ENCODE results near the gene TROAP. TPM values are rescaled to one million over a fixed set of nuclear protein-coding genes. Genes with fewer than 3 reads are reported as not detected.

Gene TROAP
- total and polyA plus RNA-seq, 9 of the 15 experiments (the other 6 are each of a cell fraction or from before 2014, with no cell fraction given): 46.4 to 171 (median 59.8) TPM

DNA sequence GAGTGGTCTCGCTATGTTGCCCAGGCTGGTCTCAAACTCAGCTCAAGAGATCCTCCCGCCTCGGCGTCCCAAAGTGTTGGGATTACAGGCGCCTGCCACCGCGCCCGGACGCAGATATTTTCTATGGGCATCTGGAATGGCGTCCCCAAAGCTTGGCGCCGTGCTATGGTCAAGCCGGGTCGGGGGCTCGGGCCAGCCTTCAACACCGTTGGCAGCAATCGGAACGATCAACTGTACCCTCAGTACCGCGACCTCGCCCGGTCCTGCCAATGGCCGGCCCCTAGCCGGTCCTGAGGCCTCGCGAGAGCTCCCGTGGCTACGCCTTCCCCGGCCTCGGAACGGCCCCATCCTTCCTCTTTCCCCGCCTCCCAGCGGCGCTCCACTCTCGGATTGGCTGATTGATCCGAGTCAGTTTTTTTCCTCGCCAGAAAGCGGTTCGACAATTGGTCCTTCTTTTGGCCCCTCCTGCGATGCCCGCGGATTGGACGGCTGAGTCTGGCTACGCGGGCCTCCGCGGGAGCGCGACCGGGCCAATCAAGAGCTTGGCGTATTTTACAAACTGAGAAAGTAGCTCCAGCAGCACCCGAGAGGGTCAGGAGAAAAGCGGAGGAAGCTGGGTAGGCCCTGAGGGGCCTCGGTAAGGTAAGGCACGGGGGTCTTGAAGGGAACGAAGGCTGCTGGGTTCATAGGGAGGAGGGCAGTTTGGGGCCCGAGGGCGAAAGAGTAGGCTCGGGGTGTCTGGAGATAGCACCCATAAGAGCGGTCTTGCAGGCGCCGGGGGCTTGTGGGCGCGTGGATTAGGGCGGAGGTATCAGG is at the start of gene TROAP (continued):
- TF ChIP-seq ZNF695 (CRISPR knock-in tag; IDR thresholded peaks at IDR 0.05) (no peak), CEBPB (tag; IDR thresholded peaks at IDR 0.05) (no peak), RBM34 (IDR thresholded peaks at IDR 0.05; ENCODE audit: borderline replicate concordance, insufficient read depth, low read length) (no peak), USF2 (CRISPR knock-in tag; IDR thresholded peaks at IDR 0.05) (no peak), ILK (tag; IDR thresholded peaks at IDR 0.05; ENCODE audit: borderline replicate concordance, low read depth) (no peak), ZNF644 (tag; IDR thresholded peaks at IDR 0.05; ENCODE audit: low read depth) (no peak), SNIP1 (IDR thresholded peaks at IDR 0.05; ENCODE audit: low read depth) (no peak), CREBBP (IDR thresholded peaks at IDR 0.05; ENCODE audit: low read depth, low read length) (no peak), ADNP (tag; IDR thresholded peaks at IDR 0.05) (no peak), MAFF (IDR thresholded peaks at IDR 0.05; ENCODE audit: low read length) (no peak), E2F3 (CRISPR knock-in tag; IDR thresholded peaks at IDR 0.05) (no peak), ZNF239 (CRISPR knock-in tag; IDR thresholded peaks at IDR 0.05) (no peak), GATAD2B (IDR thresholded peaks at IDR 0.05; ENCODE audit: borderline replicate concordance) (no peak), HNRNPK (IDR thresholded peaks at IDR 0.05; ENCODE audit: low read depth, low read length, poor library complexity, severe bottlenecking) (no peak), RBFOX2 (IDR thresholded peaks at IDR 0.05; ENCODE audit: low read depth, low read length) (peak; percentile 97), RCOR1 (IDR thresholded peaks at IDR 0.05; ENCODE audit: borderline replicate concordance in 1 of 2, low read depth in 2 of 2, low read length in 2 of 2) (0 out of 4 replicates have a peak, but pooled peaks of 1 of the 2 experiments have one; percentile 21), ZNF764 (CRISPR knock-in tag; IDR thresholded peaks at IDR 0.05; ENCODE audit: low read depth) (no peak), RBBP5 (IDR thresholded peaks at IDR 0.05; ENCODE audit: borderline replicate concordance, insufficient read depth, low read length, poor library complexity, severe bottlenecking) (peak; percentile 51), HNRNPUL1 (IDR thresholded peaks at IDR 0.05; ENCODE audit: low read length) (no peak), ZBTB8A (IDR thresholded peaks at IDR 0.05; ENCODE audit: partially characterized antibody) (no peak)
- TF ChIP-seq, protein P1, sequence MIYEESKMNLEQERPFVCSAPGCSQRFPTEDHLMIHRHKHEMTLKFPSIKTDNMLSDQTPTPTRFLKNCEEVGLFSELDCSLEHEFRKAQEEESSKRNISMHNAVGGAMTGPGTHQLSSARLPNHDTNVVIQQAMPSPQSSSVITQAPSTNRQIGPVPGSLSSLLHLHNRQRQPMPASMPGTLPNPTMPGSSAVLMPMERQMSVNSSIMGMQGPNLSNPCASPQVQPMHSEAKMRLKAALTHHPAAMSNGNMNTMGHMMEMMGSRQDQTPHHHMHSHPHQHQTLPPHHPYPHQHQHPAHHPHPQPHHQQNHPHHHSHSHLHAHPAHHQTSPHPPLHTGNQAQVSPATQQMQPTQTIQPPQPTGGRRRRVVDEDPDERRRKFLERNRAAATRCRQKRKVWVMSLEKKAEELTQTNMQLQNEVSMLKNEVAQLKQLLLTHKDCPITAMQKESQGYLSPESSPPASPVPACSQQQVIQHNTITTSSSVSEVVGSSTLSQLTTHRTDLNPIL (CRISPR knock-in tag; IDR thresholded peaks at IDR 0.05): no peak
- TF ChIP-seq, protein P2, sequence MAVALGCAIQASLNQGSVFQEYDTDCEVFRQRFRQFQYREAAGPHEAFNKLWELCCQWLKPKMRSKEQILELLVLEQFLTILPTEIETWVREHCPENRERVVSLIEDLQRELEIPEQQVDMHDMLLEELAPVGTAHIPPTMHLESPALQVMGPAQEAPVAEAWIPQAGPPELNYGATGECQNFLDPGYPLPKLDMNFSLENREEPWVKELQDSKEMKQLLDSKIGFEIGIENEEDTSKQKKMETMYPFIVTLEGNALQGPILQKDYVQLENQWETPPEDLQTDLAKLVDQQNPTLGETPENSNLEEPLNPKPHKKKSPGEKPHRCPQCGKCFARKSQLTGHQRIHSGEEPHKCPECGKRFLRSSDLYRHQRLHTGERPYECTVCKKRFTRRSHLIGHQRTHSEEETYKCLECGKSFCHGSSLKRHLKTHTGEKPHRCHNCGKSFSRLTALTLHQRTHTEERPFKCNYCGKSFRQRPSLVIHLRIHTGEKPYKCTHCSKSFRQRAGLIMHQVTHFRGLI (CRISPR knock-in tag; IDR thresholded peaks at IDR 0.05): no peak
- TF ChIP-seq, protein P3, sequence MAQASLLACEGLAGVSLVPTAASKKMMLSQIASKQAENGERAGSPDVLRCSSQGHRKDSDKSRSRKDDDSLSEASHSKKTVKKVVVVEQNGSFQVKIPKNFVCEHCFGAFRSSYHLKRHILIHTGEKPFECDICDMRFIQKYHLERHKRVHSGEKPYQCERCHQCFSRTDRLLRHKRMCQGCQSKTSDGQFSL (CRISPR knock-in tag; IDR thresholded peaks at IDR 0.05): no peak
- TF ChIP-seq, protein P3 (tag; IDR thresholded peaks at IDR 0.05): no peak

Data from K562 (cell line).